Common myeloid progenitor, CD34-positive (primary cell): Measurements from ENCODE around the gene CA7.

Source experiments
- CTCF ChIA-PET: fragments of 350-600 bp; sonication (Branson Sonifier 250); formaldehyde crosslinking; loops from one replicate; lab custom pipeline; 2021; ENCODE audit warnings: antibody characterized with exemption; lab: Charles Lee
- POLR2A ChIA-PET: fragments of 350-600 bp; sonication (Branson Sonifier 250); formaldehyde crosslinking; loops from one replicate; lab custom pipeline; 2021; ENCODE audit warnings: antibody characterized with exemption; lab: Charles Lee
- DNase-seq, 3 donors: peaks; one replicate each; pipeline versions ENCODE4 v3.0.0 to v3.0.0-alpha.2; 2013
- H3K27ac ChIP-seq, 2 experiments: 1 replicate in 1 of 2; 2 replicates in 1 of 2; pipeline ENCODE4 v1.7.0; 2013; ENCODE audit warnings: inconsistent platforms in 2 of 2, low read length in 2 of 2, mild to moderate bottlenecking in 2 of 2, low read depth in 1 of 2, moderate library complexity in 1 of 2; ENCODE audit not compliant: severe bottlenecking in 2 of 2, insufficient read depth in 1 of 2, poor library complexity in 1 of 2
- H3K27me3 ChIP-seq, 5 experiments: replicated peaks in 2 of 5; 1 replicate in 3 of 5; 2 replicates in 2 of 5; pipeline versions ENCODE4 v1.6.1 to v1.7.0; 2013; ENCODE audit warnings: low read length in 4 of 5, mild to moderate bottlenecking in 2 of 5, moderate library complexity in 2 of 5, inconsistent platforms in 1 of 5; ENCODE audit not compliant: insufficient read depth in 5 of 5, control insufficient read depth in 4 of 5
- H3K36me3 ChIP-seq, 4 experiments: 1 replicate in 2 of 4; 2 replicates in 2 of 4; pipeline versions ENCODE4 v1.6.1 to v1.7.0; 2013; ENCODE audit warnings: low read length in 3 of 4, control low read depth in 1 of 4, mild to moderate bottlenecking in 1 of 4; ENCODE audit not compliant: control insufficient read depth in 4 of 4, insufficient read depth in 4 of 4
- H3K4me1 ChIP-seq, 4 experiments: 1 replicate in 3 of 4; 2 replicates in 1 of 4; pipeline versions ENCODE4 v1.6.1 to v1.7.1; 2013; ENCODE audit warnings: low read length in 3 of 4, mild to moderate bottlenecking in 3 of 4, control low read depth in 1 of 4, inconsistent platforms in 1 of 4, moderate library complexity in 1 of 4; ENCODE audit not compliant: control insufficient read depth in 4 of 4, insufficient read depth in 4 of 4; ENCODE audit errors: control extremely low read depth in 1 of 4
- H3K4me3 ChIP-seq, 7 experiments: 1 replicate in 4 of 7; 2 replicates in 3 of 7; pipeline versions ENCODE4 v1.5.1 to v1.7.0; 2013; ENCODE audit warnings: mild to moderate bottlenecking in 7 of 7, low read length in 6 of 7, moderate library complexity in 6 of 7, inconsistent platforms in 2 of 7, low read depth in 2 of 7, control low read depth in 1 of 7; ENCODE audit not compliant: insufficient read depth in 4 of 7, control insufficient read depth in 1 of 7; ENCODE audit errors: extremely low read depth in 1 of 7
- H3K9me3 ChIP-seq, 5 experiments: 1 replicate in 4 of 5; 2 replicates in 1 of 5; pipeline versions ENCODE4 v1.6.1 to v1.7.1; 2013; ENCODE audit warnings: low read length in 4 of 5, mild to moderate bottlenecking in 2 of 5, inconsistent platforms in 1 of 5, low read depth in 1 of 5, moderate library complexity in 1 of 5; ENCODE audit not compliant: control insufficient read depth in 4 of 5, insufficient read depth in 2 of 5; ENCODE audit errors: control extremely low read depth in 1 of 5
- WGBS: methylation state at CpG from one replicate; pipeline ENCODE4 v1.1.5; 2013; ENCODE audit not compliant: insufficient coverage; 5-methylcytosine and 5-hydroxymethylcytosine counted together

The CA7 gene

GRCh38 chr16:66810391-66810790, 33.8 kb upstream of the CA7 start:
- CTCF ChIA-PET = no interaction called here
- POLR2A ChIA-PET = no interaction called here

DNA sequence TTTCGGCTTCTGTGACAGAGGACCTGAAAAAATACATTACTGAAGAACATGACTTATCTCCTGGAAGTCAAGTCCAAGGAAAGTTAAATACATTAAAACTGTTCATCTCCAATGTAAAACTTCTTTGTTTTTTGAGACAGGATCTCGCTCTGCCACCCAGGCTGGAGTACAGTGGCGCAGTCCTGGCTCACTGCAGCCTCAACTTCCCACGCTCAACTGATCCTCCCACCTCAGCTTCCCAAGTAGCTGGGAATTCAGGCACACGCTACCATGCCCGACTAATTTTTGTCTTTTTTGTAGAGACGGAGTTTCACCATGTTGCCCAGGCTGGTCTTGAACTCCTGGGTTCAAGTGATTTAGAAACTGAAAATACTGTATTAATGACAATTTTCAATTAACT, 33.2 kb upstream of the CA7 start:
- CTCF ChIA-PET = no interaction called here
- 100% methylated on average over 4 of the region's 7 CpGs for WGBS
- no peak overlapping the region for H3K4me3 ChIP-seq
- no peak overlapping the region for H3K27ac ChIP-seq
- no peaks in the 10 kb centered on the region for H3K4me1 ChIP-seq
- H3K27me3 ChIP-seq = no peaks in the 10 kb centered on the region
- POLR2A ChIA-PET = no interaction called here
- no peaks in the 10 kb centered on the region for H3K9me3 ChIP-seq
- peaks cover 20 to 76% (median 37%) of the 10 kb centered on the region in 4 experiments for H3K36me3 ChIP-seq
- DNase-seq = no peak

More at GRCh38 chr16:66810391-66810790, 33.8 kb upstream of the CA7 start:
- Histone ChIP-seq H3K27ac (no peak overlapping the region), H3K4me3 (no peak overlapping the region), H3K4me1 (no peaks in the 10 kb centered on the region), H3K36me3 (peaks cover 20 to 78% (median 38%) of the 10 kb centered on the region in 4 experiments), H3K9me3 (no peaks in the 10 kb centered on the region), H3K27me3 (no peaks in the 10 kb centered on the region)
- 95% methylated on average over 2 of the region's 4 CpGs for WGBS
- no peak for DNase-seq

GRCh38 chr16:66814734-66815133, 29.5 kb upstream of the CA7 start:
- no peak overlapping the region for H3K4me3 ChIP-seq
- DNase-seq = no peak
- H3K9me3 ChIP-seq = no peaks in the 10 kb centered on the region
- H3K36me3 ChIP-seq = peaks cover 26 to 75% (median 44%) of the 10 kb centered on the region in 4 experiments
- H3K27me3 ChIP-seq = no peaks in the 10 kb centered on the region
- no peak overlapping the region for H3K27ac ChIP-seq
- CTCF ChIA-PET = interaction anchor here (0.7 to 3.9 kb wide), 3 partner anchors 15 to 79 kb away, joined by 3 to 13 read pairs (median 3); partner anchors contain the start of gene NAE1
- WGBS = 94% methylated on average over 2 of the region's 2 CpGs
- no peaks in the 10 kb centered on the region for H3K4me1 ChIP-seq
- POLR2A ChIA-PET = no interaction called here

DNA sequence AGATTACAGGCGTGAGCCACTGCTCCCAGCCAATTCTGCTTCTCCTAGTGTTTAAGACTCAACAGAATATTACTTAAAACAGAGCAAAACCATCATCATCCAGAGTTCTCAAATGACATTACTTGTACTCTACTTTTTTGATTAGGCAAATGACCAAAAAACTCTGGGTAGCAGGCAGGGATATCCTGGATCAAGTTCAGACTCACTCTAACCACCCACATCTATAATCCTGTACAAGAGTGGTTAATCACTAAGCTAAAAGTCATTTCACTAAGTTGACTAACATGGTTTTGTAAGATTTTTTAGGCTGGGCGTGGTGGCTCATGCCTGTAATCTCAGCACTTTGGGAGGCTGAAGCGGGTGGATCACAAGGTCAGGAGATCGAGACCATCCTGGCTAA, 20.2 kb upstream of the CA7 start:
- Histone ChIP-seq H3K27ac (no peak overlapping the region), H3K9me3 (no peaks in the 10 kb centered on the region), H3K36me3 (peaks cover 6 to 58% (median 34%) of the 10 kb centered on the region in 4 experiments), H3K27me3 (no peaks in the 10 kb centered on the region), H3K4me3 (no peak overlapping the region), H3K4me1 (peaks cover 0 to 4% (median 2%) of the 10 kb centered on the region in 4 experiments)
- DNase-seq = no peak
- WGBS = 90% methylated on average over 1 of the region's 4 CpGs
- ChIA-PET POLR2A (no interaction called here), CTCF (interaction anchor here (1.0 to 3.0 kb wide), 6 partner anchors 8 to 96 kb away, joined by 3 to 23 read pairs (median 4); no protein-coding TSS in a partner anchor)

DNA sequence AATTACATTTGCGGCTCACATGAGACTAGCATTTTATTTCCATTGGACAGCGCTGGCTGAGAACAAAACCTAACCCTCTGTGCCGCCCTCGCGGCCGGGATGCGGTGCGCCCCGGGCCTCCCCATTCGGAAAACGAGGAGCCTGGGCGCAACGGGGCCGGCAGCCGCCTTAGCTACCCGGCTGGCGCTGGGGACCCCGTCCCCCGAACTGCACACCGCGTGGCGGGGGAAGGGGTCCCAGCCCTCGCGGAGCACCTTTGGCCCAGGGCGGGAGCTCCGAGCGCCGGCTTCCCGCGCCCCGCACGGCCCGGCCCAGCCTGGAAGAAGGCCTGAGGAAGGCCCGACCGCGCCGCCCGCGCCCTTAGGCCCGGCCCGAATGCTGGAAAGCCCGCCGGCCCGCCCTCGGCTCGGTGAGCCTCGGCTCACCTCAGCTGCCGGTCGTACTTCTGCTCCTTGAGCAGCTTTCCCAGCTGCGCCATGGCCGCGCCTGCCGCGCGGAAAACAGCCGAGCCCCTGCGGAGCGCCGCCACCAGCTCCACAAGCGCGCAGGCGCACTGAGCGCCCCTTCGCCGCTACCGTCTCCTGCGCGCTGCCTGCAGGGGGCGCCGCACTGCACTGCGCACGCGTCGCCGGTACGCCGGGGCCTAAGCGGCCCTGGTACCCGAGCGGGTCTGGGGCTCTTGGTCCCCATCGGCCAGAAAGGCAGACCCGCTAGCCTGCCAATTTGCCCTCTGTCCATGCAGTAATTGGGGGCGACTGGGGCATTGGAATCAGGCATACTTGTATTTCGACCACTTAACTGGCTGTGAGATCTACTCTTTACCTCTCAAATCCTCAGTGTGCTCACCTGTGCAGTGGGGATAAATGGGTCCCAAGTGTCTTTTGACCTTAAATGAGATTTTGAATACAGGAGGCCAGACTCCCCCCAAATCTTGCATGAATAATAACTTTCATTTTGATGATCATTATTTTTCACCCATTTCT, 13.5 kb upstream of the CA7 start, which contains the start of gene NAE1:
NAE1 (minus strand) TSS at position 555 of the 983 bp plus-strand sequence; CDS start at position 478, 77 bp downstream.
- H3K27me3 ChIP-seq = peaks cover 0 to 2% (median 0%) of the 10 kb centered on the region in 5 experiments
- WGBS = under 1% methylated on average over 64 of the region's 84 CpGs
- H3K36me3 ChIP-seq = peaks cover 0 to 18% (median 9%) of the 10 kb centered on the region in 4 experiments
- ChIA-PET POLR2A (interaction anchor here (0.7 to 0.8 kb wide), 2 partner anchors 13 to 37 kb away, joined by 3 to 6 read pairs; partner anchors contain the start of gene CA7), CTCF (interaction anchor here (0.6 to 5.6 kb wide), 26 partner anchors 9 to 169 kb away, joined by 3 to 91 read pairs (median 4); partner anchors contain the start of gene CA7)
- peak within 1 kb of the TSS; percentile 40 to 80 for H3K27ac ChIP-seq
- H3K4me3 ChIP-seq = peak within 1 kb of the TSS; percentile 60 to 81 (median 76)
- peaks cover 8 to 14% (median 11%) of the 10 kb centered on the region in 4 experiments for H3K4me1 ChIP-seq
- no peaks in the 10 kb centered on the region for H3K9me3 ChIP-seq
- peak; percentile 89 to 94 (median 92) for DNase-seq

DNA sequence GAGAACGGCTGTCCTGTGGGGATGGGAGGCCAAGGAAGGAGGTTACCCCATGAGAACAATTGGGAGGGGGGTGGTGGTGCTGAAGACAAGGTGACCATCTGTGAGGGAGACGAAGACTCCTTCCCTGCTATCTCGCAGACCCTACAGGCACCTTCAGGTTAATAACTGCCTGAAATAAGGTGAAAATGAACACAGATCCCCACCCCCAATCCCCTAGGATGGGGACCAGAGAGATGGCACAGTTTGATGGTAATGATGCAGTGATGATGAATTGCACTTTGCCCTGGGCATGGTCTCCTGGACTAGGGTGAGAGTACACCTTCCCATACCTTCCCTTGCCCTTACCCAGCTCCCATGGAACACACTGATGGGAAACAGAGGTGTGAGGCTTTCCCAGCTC, 12.0 kb upstream of the CA7 start:
- POLR2A ChIA-PET = no interaction called here
- CTCF ChIA-PET = interaction anchor here (0.9 to 5.6 kb wide), 6 partner anchors 12 to 36 kb away, joined by 3 to 91 read pairs (median 10); partner anchors contain the start of gene CA7
- Histone ChIP-seq H3K27me3 (peaks cover 0 to 2% (median 0%) of the 10 kb centered on the region in 5 experiments), H3K4me1 (peaks cover 8 to 14% (median 11%) of the 10 kb centered on the region in 4 experiments), H3K9me3 (no peaks in the 10 kb centered on the region), H3K36me3 (peaks cover 0 to 7% (median 3%) of the 10 kb centered on the region in 4 experiments), H3K27ac (no peak overlapping the region), H3K4me3 (no peak overlapping the region)
- no peak for DNase-seq
- WGBS = 60% methylated on average over 1 of the region's 3 CpGs
